Measurements from ENCODE around the gene ARHGAP18. TPM values are rescaled to one million over a fixed set of nuclear protein-coding genes. Genes with fewer than 3 reads are reported as not detected.

Gene ARHGAP18
- total RNA-seq, 1 donor from 2014 or later = 3.9 TPM

GRCh38 chr6:129638055-129638684, 71.8 kb downstream of the ARHGAP18 start:
- H3K4me3 Mint-ChIP-seq = no peak overlapping the region
- Histone ChIP-seq H3K27ac (no peak overlapping the region), H3K4me2 (no peak overlapping the region), H3K9ac (no peak overlapping the region), H3F3A (ENCODE audit: low read depth) (no peaks in the 10 kb centered on the region), H3K9me3 (ENCODE audit: low read depth) (no peaks in the 10 kb centered on the region), H3K79me2 (ENCODE audit: low read depth) (no peaks in the 10 kb centered on the region), H3K36me3 (no peaks in the 10 kb centered on the region), H3K27me3 (no peaks in the 10 kb centered on the region), H3K4me1 (no peaks in the 10 kb centered on the region), H3K4me3 (no peak overlapping the region), H2AFZ (replicated peaks) (no peak overlapping the region), H4K20me1 (ENCODE audit: low read depth) (no peaks in the 10 kb centered on the region)
- no peaks in the 10 kb centered on the region for H3K36me3 Mint-ChIP-seq
- H3K4me1 Mint-ChIP-seq = peaks cover 6% of the 10 kb centered on the region
- DNase-seq (ENCODE audit: low spot score) = no peak
- H3K27ac Mint-ChIP-seq = no peak overlapping the region
- H3K9me3 Mint-ChIP-seq = no peaks in the 10 kb centered on the region
- TF ChIP-seq EZH2phosphoT487 (IDR thresholded peaks at IDR 0.05) = no peak
- no peak for TF ChIP-seq EZH2 (IDR thresholded peaks at IDR 0.05)
- no peak for TF ChIP-seq CTCF (IDR thresholded peaks at IDR 0.05)
- H3K27me3 Mint-ChIP-seq (ENCODE audit: insufficient read depth, low read depth) = no peaks in the 10 kb centered on the region

GRCh38 chr6:129637340-129638054, 72.5 kb downstream of the ARHGAP18 start:
- no peaks in the 10 kb centered on the region for H3K36me3 Mint-ChIP-seq
- H3K4me1 ChIP-seq = no peaks in the 10 kb centered on the region
- no peak overlapping the region for H3K4me3 ChIP-seq
- no peaks in the 10 kb centered on the region for H3K9me3 Mint-ChIP-seq
- H3F3A ChIP-seq (ENCODE audit: low read depth) = no peaks in the 10 kb centered on the region
- H3K27ac Mint-ChIP-seq = no peak overlapping the region
- H3K79me2 ChIP-seq (ENCODE audit: low read depth) = no peaks in the 10 kb centered on the region
- no peak for DNase-seq (ENCODE audit: low spot score)
- TF ChIP-seq EZH2 (IDR thresholded peaks at IDR 0.05) (no peak), EZH2phosphoT487 (IDR thresholded peaks at IDR 0.05) (no peak), CTCF (IDR thresholded peaks at IDR 0.05) (no peak)
- no peaks in the 10 kb centered on the region for H3K27me3 Mint-ChIP-seq (ENCODE audit: insufficient read depth, low read depth)
- no peak overlapping the region for H3K27ac ChIP-seq
- no peaks in the 10 kb centered on the region for H3K27me3 ChIP-seq
- no peak overlapping the region for H3K9ac ChIP-seq
- no peaks in the 10 kb centered on the region for H3K9me3 ChIP-seq (ENCODE audit: low read depth)
- no peaks in the 10 kb centered on the region for H3K36me3 ChIP-seq
- H4K20me1 ChIP-seq (ENCODE audit: low read depth) = no peaks in the 10 kb centered on the region
- no peak overlapping the region for H3K4me2 ChIP-seq
- no peak overlapping the region for H2AFZ ChIP-seq (replicated peaks)
- no peak overlapping the region for H3K4me3 Mint-ChIP-seq
- H3K4me1 Mint-ChIP-seq = peaks cover 6% of the 10 kb centered on the region

GRCh38 chr6:129635396-129636130, 74.4 kb downstream of the ARHGAP18 start:
- DNase-seq (ENCODE audit: low spot score) = no peak
- Mint-ChIP-seq H3K4me3 (no peak overlapping the region), H3K27ac (no peak overlapping the region), H3K4me1 (peaks cover 14% of the 10 kb centered on the region), H3K27me3 (ENCODE audit: insufficient read depth, low read depth) (no peaks in the 10 kb centered on the region), H3K9me3 (no peaks in the 10 kb centered on the region), H3K36me3 (no peaks in the 10 kb centered on the region)
- TF ChIP-seq EZH2phosphoT487 (IDR thresholded peaks at IDR 0.05) (no peak), EZH2 (IDR thresholded peaks at IDR 0.05) (no peak), CTCF (IDR thresholded peaks at IDR 0.05) (no peak)
- Histone ChIP-seq H3K36me3 (no peaks in the 10 kb centered on the region), H2AFZ (replicated peaks) (no peak overlapping the region), H3K9ac (no peak overlapping the region), H3K79me2 (ENCODE audit: low read depth) (no peaks in the 10 kb centered on the region), H3K4me1 (no peaks in the 10 kb centered on the region), H3K4me3 (no peak overlapping the region), H3K27me3 (no peaks in the 10 kb centered on the region), H3K9me3 (ENCODE audit: low read depth) (no peaks in the 10 kb centered on the region), H4K20me1 (ENCODE audit: low read depth) (no peaks in the 10 kb centered on the region), H3K27ac (no peak overlapping the region), H3K4me2 (no peak overlapping the region), H3F3A (ENCODE audit: low read depth) (no peaks in the 10 kb centered on the region)

Measured in neural progenitor cell (in vitro differentiated cells).